ENCODE data around the gene PRKAG3. TPM values are rescaled to one million over a fixed set of nuclear protein-coding genes. Genes with fewer than 3 reads are reported as not detected.
A peak's percentile ranks its signal among the peaks of the same experiment; 100 is the strongest.

The PRKAG3 gene
- total RNA-seq, 3 donors from 2014 or later (not counting 1 experiment from before 2014, with no cell fraction given), result not detected

DNA sequence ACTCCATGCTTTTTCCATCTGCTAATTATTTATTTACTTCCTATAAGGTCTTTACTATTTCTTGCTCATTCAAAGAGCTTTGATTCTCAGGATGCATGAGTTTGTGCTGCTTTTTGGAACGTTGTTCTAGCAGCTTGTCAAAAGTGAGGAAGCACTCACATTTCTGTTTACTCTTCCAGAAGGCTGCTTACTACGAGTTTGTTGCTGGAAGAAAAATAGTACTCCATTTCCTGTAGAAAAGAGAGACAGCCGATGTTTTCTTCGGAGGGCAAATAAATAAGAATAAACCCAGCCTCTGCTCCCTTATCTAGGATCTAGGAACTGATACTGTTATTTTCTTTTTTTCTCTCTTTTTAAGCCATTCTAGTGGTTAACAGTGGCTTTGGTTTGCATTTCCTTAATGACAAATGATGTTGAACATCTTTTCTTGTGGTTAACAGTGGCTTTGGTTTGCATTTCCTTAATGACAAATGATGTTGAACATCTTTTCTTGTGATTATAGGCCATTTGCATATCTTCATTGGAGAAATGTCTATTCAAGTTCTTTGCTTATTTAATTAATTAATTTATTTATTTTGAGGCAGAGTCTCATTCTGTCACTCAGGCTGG lies 29.1 kb downstream of the PRKAG3 start:
- DNase-seq (peak in 1 of 2 donors; percentile 54), ATAC-seq (peak in 2 of 3 donors; percentile 35)
- no peaks in the 10 kb centered on the region for H3K36me3 ChIP-seq (ENCODE audit: control insufficient read depth, insufficient read depth, low read length)
- H3K36me3 Mint-ChIP-seq, result no peaks in the 10 kb centered on the region
- no peak overlapping the region for H3K27ac Mint-ChIP-seq
- no peak overlapping the region for H3K4me3 ChIP-seq (ENCODE audit: low read length)
- 17% methylated on average over 1 of the region's 4 CpGs for WGBS (ENCODE audit: insufficient coverage)
- TF ChIP-seq, protein P1, sequence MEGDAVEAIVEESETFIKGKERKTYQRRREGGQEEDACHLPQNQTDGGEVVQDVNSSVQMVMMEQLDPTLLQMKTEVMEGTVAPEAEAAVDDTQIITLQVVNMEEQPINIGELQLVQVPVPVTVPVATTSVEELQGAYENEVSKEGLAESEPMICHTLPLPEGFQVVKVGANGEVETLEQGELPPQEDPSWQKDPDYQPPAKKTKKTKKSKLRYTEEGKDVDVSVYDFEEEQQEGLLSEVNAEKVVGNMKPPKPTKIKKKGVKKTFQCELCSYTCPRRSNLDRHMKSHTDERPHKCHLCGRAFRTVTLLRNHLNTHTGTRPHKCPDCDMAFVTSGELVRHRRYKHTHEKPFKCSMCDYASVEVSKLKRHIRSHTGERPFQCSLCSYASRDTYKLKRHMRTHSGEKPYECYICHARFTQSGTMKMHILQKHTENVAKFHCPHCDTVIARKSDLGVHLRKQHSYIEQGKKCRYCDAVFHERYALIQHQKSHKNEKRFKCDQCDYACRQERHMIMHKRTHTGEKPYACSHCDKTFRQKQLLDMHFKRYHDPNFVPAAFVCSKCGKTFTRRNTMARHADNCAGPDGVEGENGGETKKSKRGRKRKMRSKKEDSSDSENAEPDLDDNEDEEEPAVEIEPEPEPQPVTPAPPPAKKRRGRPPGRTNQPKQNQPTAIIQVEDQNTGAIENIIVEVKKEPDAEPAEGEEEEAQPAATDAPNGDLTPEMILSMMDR (IDR thresholded peaks at IDR 0.05), result no peak
- intact Hi-C loops (cut with micrococcal nuclease), result no loop called here
- H3K27ac ChIP-seq (ENCODE audit: low read length), result no peak overlapping the region
- peaks cover 0 to 5% of the 10 kb centered on the region in 2 donors for H3K4me1 Mint-ChIP-seq
- H3K9me3 ChIP-seq (ENCODE audit: control insufficient read depth, insufficient read depth, low read length), result peaks cover 4% of the 10 kb centered on the region
- H3K9me3 Mint-ChIP-seq, result peaks cover 2 to 5% of the 10 kb centered on the region in 2 donors
- peaks cover 27% of the 10 kb centered on the region for H3K27me3 ChIP-seq (ENCODE audit: control insufficient read depth, insufficient read depth, low read length)
- H3K4me3 Mint-ChIP-seq, result no peak overlapping the region
- peaks cover 24 to 31% of the 10 kb centered on the region in 2 donors for H3K27me3 Mint-ChIP-seq (ENCODE audit: low read depth in 2 of 2)
- peaks cover 3% of the 10 kb centered on the region for H3K4me1 ChIP-seq (ENCODE audit: control insufficient read depth, insufficient read depth, low read length)

DNA sequence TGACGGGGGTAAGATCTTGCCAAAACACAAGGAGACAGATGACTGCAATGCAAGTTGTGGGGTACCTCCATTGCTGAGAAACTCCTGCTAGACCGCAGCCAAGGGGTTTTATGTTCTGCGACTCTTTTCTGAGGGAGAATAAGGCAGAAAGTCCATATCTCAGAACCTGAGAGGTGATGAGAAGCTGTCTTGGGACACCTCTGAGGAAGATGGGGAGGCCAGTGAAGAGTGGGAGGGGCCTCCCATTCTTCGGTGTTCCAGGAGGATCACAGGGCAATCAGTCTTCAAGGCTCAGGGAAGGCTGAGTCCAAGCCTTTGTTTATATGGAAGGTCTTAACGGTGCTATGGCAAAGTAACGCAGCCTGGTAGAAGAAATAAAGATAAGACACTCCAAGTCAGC lies 31.6 kb downstream of the PRKAG3 start:
- peaks cover 27% of the 10 kb centered on the region for H3K27me3 ChIP-seq (ENCODE audit: control insufficient read depth, insufficient read depth, low read length)
- ATAC-seq (no peak), DNase-seq (no peak)
- H3K9me3 Mint-ChIP-seq, result peaks cover 0 to 2% of the 10 kb centered on the region in 2 donors
- H3K9me3 ChIP-seq (ENCODE audit: control insufficient read depth, insufficient read depth, low read length), result peaks cover 4% of the 10 kb centered on the region
- H3K36me3 ChIP-seq (ENCODE audit: control insufficient read depth, insufficient read depth, low read length), result no peaks in the 10 kb centered on the region
- intact Hi-C loops (cut with micrococcal nuclease), result no loop called here
- no peak overlapping the region for H3K27ac Mint-ChIP-seq
- no peak overlapping the region for H3K4me3 ChIP-seq (ENCODE audit: low read length)
- no peak overlapping the region for H3K4me3 Mint-ChIP-seq
- H3K27ac ChIP-seq (ENCODE audit: low read length), result no peak overlapping the region
- TF ChIP-seq, protein P1 (IDR thresholded peaks at IDR 0.05), result no peak
- H3K4me1 Mint-ChIP-seq, result peaks cover 0 to 5% of the 10 kb centered on the region in 2 donors
- H3K4me1 ChIP-seq (ENCODE audit: control insufficient read depth, insufficient read depth, low read length), result peaks cover 3% of the 10 kb centered on the region
- H3K27me3 Mint-ChIP-seq (ENCODE audit: low read depth in 2 of 2), result peaks cover 21% of the 10 kb centered on the region in 2 donors
- H3K36me3 Mint-ChIP-seq, result no peaks in the 10 kb centered on the region
- 71% methylated on average over 5 of the region's 6 CpGs for WGBS (ENCODE audit: insufficient coverage)

DNA sequence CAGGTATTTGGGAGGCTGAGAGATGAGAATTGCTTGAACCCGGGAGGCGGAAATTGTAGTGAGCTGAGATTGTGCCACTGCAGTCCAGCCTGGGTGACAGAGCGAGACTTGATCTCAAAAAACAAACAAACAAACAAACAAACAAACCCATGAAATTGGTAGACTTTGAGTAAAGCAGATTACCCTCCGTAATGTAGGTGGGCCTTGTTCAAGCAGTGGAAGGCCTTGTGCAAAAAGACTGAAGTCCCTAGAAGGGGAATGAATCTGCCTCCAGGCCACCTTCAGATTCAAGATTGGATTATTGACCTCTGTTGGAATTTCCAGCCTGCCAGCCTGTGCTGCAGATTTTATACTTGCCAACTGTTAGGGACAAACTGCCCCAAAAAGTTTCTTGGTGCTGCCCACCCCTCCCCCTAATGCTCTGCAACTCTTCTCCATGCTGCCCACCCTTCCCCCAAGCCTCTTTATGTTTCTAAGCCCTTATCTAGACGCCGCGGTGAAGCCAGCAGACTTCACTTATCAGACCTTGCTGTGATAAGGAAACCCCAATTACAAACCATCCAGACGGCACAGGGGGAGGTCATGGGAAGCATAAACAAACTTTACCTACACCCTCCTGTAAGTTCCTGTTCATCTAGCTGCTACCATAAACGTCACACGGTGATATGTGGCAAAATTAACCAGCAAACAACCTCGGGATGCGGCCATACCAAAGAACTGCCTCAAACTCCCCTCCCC lies 32.7 kb downstream of the PRKAG3 start:
- no peaks in the 10 kb centered on the region for H3K9me3 ChIP-seq (ENCODE audit: control insufficient read depth, insufficient read depth, low read length)
- no peak overlapping the region for H3K27ac Mint-ChIP-seq
- peaks cover 17% of the 10 kb centered on the region for H3K27me3 ChIP-seq (ENCODE audit: control insufficient read depth, insufficient read depth, low read length)
- no peak for ATAC-seq
- intact Hi-C loops (cut with micrococcal nuclease), result no loop called here
- H3K36me3 ChIP-seq (ENCODE audit: control insufficient read depth, insufficient read depth, low read length), result no peaks in the 10 kb centered on the region
- DNase-seq, result no peak
- no peaks in the 10 kb centered on the region for H3K9me3 Mint-ChIP-seq
- H3K4me1 Mint-ChIP-seq, result peaks cover 0 to 5% of the 10 kb centered on the region in 2 donors
- no peak overlapping the region for H3K4me3 ChIP-seq (ENCODE audit: low read length)
- TF ChIP-seq, protein P1 (IDR thresholded peaks at IDR 0.05), result no peak
- H3K27me3 Mint-ChIP-seq (ENCODE audit: low read depth in 2 of 2), result peaks cover 23 to 27% of the 10 kb centered on the region in 2 donors
- H3K4me1 ChIP-seq (ENCODE audit: control insufficient read depth, insufficient read depth, low read length), result peaks cover 3% of the 10 kb centered on the region
- H3K4me3 Mint-ChIP-seq, result no peak overlapping the region
- WGBS (ENCODE audit: insufficient coverage), result 33% methylated on average over 11 of the region's 12 CpGs
- H3K36me3 Mint-ChIP-seq, result no peaks in the 10 kb centered on the region
- no peak overlapping the region for H3K27ac ChIP-seq (ENCODE audit: low read length)

Data from natural killer cell (primary cell).